GM12875 (cell line): ENCODE measurements around the gene ZNF396.
A peak's percentile ranks its signal among the peaks of the same experiment; 100 is the strongest.

Experiments used
- H3K4me3 ChIP-seq: one replicate; pipeline ENCODE4 v1.5.1; 2011; ENCODE audit warnings: low read depth, low read length, control low read depth
- CTCF ChIP-seq: IDR thresholded peaks from 2 replicates; pipeline ENCODE4 v1.5.1; 2011; ENCODE audit warnings: low read depth, mild to moderate bottlenecking, control low read depth, inconsistent platforms, low read length, moderate library complexity, borderline replicate concordance; ENCODE audit not compliant: insufficient read depth

The ZNF396 gene

GRCh38 chr18:35376742-35377695, at the start of gene ZNF396:
TSS of gene ZNF396 (minus strand) at chr18:35377337. CDS start at chr18:35374292, 3,045 bp downstream.
- peak within 1 kb of the TSS; percentile 65 for H3K4me3 ChIP-seq
- no peak for TF ChIP-seq CTCF

DNA sequence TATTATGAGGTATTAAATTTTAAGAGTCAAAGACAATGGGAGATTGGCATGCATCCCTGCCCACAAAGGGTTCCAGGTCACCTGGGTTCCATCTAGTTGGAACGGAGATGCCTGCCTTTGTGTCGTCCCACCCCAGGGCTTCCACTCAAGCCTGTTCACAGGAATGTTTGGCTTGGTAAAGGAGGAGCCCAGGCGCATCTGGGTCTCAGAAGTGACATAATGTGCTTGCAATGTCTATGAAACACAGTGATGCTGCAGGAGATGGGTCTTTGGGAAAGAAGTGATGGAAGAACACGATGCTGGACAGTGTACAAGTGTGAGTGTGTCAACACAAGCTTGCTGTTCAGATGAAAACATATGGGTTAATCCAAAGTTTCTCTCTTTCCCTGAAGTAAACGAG, 49.6 kb upstream of the ZNF396 start:
- no peak overlapping the region for H3K4me3 ChIP-seq
- TF ChIP-seq CTCF = no peak

DNA sequence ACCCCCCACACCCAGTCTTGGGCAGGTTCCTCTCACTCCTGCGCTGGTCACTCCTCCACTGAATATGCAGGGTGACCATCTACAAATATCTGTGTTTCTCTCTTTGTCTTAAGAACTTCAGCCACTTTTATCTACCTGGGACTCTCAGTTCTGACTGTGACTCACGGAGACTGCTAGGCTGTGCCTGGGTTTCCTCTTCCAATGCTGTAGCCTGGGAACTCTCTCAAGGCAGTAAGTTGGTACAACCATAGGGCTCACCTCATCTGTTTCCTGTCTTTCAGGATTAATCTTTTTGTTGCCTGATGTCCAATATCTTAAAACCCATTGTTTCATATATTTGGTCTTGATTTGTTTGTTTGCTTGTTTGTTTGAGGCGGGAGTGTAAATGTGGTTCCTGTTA, 47.2 kb upstream of the ZNF396 start:
- no peak for TF ChIP-seq CTCF
- H3K4me3 ChIP-seq = no peak overlapping the region

GRCh38 chr18:35422237-35422636, 45.1 kb upstream of the ZNF396 start:
- TF ChIP-seq CTCF = no peak
- no peak overlapping the region for H3K4me3 ChIP-seq

DNA sequence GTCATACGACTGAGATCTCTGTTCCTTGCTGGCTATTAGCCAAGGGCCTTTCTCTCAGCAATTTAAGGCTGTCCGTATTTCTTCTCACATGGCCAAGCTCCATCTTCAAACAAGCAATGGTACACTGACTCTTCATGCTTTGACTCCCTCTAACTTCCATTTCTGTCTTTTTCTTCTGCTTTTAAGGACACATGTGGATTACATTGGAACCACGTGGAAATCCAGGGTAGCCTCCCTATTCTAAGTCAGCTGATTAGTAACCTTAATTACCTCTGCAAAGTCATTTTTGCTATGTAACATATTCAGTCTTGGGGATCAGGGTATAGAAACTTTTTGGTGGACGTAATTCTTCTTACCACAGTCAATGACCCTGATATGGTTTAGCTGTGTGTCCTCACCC, 41.5 kb upstream of the ZNF396 start:
- no peak overlapping the region for H3K4me3 ChIP-seq
- TF ChIP-seq CTCF = no peak

GRCh38 chr18:35417223-35417622, 40.1 kb upstream of the ZNF396 start:
- TF ChIP-seq CTCF = no peak
- no peak overlapping the region for H3K4me3 ChIP-seq
